Mesodermal cell (in vitro differentiated cells): Measurements from ENCODE around the gene CCDC174. TPM values are rescaled to one million over a fixed set of nuclear protein-coding genes. Genes with fewer than 3 reads are reported as not detected.
"Not testable (repeated sequence)": the region's sequence is repeated elsewhere in the genome, so short reads cannot be mapped to it uniquely, and the experiment has no call there.

Experiments used
- H3K27ac ChIP-seq: 2 replicates; pipeline ENCODE4 v1.7.0; 2013; ENCODE audit warnings: mild to moderate bottlenecking, low read depth, low read length, moderate library complexity; ENCODE audit not compliant: severe bottlenecking
- H3K36me3 ChIP-seq: 2 replicates; pipeline ENCODE4 v1.7.1; 2013; ENCODE audit warnings: mild to moderate bottlenecking, low read length, moderate library complexity; ENCODE audit not compliant: control insufficient read depth, insufficient read depth
- H3K4me1 ChIP-seq: one replicate; pipeline ENCODE4 v1.7.1; 2013; ENCODE audit warnings: mild to moderate bottlenecking, low read length; ENCODE audit not compliant: insufficient read depth, control insufficient read depth, poor library complexity, severe bottlenecking
- H3K4me3 ChIP-seq: 2 replicates; pipeline ENCODE4 v1.7.0; 2013; ENCODE audit warnings: low read length, control low read depth, mild to moderate bottlenecking; ENCODE audit not compliant: insufficient read depth, poor library complexity, severe bottlenecking; ENCODE audit errors: extremely low read depth
- H3K9me3 ChIP-seq: 2 replicates; pipeline ENCODE4 v1.7.1; 2013; ENCODE audit warnings: mild to moderate bottlenecking, low read length, moderate library complexity; ENCODE audit not compliant: control insufficient read depth
- WGBS, 2 experiments: methylation state at CpG; one replicate each; pipeline ENCODE4 v1.1.5; 2013; ENCODE audit warnings: missing lambda C conversion rate in 2 of 2; ENCODE audit not compliant: insufficient coverage in 2 of 2; 5-methylcytosine and 5-hydroxymethylcytosine counted together
- polyA plus RNA-seq, 2 experiments: library from polyadenylated mRNA; stranded (reverse); fragments of 50-300 nt; gene quantifications; one replicate each; pipeline ENCODE4 v1.2.3, GENCODE V29; 2013

Gene CCDC174
- 18.1 TPM for polyA plus RNA-seq (2013, experiment 1 of 2)
- polyA plus RNA-seq (2013, experiment 2 of 2) = 19.7 TPM

DNA sequence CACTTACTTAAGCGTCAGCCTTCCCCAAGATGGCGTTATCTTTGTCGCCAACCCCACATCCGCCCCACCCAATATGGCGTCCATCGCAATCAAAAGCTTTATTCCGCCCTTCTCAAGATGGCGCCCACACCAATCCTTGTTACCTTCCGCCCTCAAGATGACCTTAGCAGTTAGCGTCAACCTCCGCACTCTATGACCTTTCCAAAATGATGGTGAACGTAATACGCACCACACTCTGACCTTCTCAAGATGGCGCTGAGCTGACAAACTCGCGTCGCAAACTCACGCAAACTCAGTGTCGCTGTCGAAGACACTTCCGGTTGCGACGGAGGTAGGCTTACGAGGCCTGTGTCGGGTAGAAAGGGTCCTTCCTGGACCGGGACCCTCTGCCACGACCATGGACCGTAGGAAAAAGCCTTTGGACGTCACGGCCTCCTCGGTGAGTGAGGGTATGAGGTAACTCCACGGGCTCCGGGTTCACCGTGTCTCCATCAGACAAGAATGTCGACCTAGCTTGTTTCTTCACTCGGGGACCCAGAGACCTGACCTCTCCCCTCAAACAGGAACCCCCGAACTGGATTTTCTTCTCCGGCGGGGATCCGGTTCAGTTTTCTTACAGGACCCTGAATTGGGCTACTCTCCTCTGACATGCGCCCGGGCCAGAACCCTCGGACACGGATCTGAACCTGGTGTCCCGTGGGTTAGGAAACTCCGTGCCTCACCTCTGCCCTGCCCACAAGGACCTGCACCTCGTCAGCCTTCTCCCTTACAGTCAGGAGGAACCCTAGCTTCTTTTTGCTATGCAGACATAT, at the start of gene CCDC174:
TSS of gene CCDC174 (plus strand) at position 323 of the 812 bp plus-strand sequence. CDS start at position 398, 75 bp downstream.
- Histone ChIP-seq H3K36me3 (peaks cover 27% of the 10 kb centered on the region), H3K9me3 (no peaks in the 10 kb centered on the region), H3K4me3 (peak within 1 kb of the TSS; percentile 81), H3K4me1 (peaks cover 5% of the 10 kb centered on the region), H3K27ac (peak within 1 kb of the TSS; percentile 85)
- 0 to 1% methylated on average over 45 of the region's 47 CpGs for WGBS, 2 experiments

- no peaks in the 10 kb centered on the region for H3K9me3 ChIP-seq
- H3K36me3 ChIP-seq = no peaks in the 10 kb centered on the region
- WGBS, 2 experiments = 2% methylated on average over 50 to 60 of the region's 66 CpGs
- H3K4me1 ChIP-seq = peaks cover 17% of the 10 kb centered on the region
- peak overlapping the region; percentile 44 for H3K4me3 ChIP-seq
- H3K27ac ChIP-seq = no peak overlapping the region
Observed at GRCh38 chr3:14602006-14602803, 49.4 kb upstream of the CCDC174 start.

DNA sequence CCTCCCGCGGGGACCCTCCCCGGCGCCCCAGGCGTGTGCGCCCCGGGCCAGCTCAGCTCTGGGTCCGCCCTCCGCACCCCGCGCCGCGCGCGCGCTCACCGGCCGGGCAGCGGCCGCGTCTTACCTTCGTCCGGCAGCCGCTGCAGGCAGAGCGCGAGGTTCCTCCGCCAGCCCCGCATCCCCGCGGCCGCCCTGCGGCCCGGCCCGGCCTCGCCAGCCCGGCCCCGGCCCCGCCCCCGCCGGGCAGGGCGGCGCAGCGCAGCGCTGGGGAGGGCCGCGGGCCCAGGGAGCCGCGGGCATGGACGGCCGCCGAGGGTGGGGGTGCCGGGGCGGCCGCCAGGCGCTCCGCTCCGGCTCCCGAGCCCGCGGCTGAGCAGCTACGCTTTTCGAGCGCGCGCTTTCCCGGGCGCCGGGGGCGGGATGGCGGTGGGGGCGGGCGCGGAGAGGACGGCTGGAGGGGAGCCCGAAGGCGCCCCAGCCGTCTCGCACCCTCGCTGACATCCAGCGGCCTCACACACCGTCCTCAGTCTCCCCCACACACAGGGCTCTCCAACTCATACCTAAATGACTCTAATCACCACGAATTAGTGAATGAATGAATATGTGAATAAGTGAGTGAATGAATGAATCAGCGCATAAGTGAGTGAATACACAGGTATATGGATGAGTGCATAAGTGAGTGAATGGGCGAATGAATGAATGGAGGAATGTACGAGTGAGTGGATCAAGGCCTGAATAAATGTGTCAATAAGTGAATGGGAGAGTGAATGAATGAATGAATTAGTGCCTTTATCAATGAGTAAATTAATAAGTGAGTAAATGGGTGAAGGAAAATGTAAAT, 48.5 kb upstream of the CCDC174 start:
- Histone ChIP-seq H3K36me3 (no peaks in the 10 kb centered on the region), H3K4me3 (peak overlapping the region; percentile 44)
- 5 to 6% methylated on average over 47 to 62 of the region's 85 CpGs for WGBS, 2 experiments

GRCh38 chr3:14605067-14605466, 46.5 kb upstream of the CCDC174 start:
- Histone ChIP-seq H3K9me3 (no peaks in the 10 kb centered on the region), H3K4me3 (no peak overlapping the region), H3K4me1 (peaks cover 17% of the 10 kb centered on the region), H3K36me3 (no peaks in the 10 kb centered on the region), H3K27ac (no peak overlapping the region)
- WGBS, 2 experiments = 65 to 68% methylated on average over 3 to 5 of the region's 5 CpGs

More for the DNA sequence above, 48.5 kb upstream of the CCDC174 start:
- Histone ChIP-seq H3K4me1 (peaks cover 17% of the 10 kb centered on the region), H3K27ac (no peak overlapping the region), H3K9me3 (no peaks in the 10 kb centered on the region)

DNA sequence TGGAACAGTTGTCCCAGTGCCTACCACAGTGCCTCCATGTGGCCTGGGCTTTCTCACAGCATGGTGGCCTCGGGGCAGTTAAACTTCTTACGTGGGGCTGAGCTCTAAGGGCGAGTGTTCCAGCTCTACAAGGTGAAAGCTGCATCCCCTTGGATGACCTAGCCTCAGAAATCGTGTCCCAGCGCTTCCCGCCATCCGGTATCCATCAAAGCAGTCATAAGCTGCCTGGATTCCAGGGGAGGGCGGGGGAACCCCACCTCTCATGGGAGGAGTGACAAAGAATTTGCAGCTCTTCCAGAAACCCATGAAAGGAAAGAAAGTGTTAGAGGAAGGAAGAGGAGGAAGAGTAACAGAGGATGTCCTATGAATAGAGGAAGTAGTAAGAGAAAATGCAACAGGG, 45.8 kb upstream of the CCDC174 start:
- 74 to 76% methylated on average over 5 to 8 of the region's 8 CpGs for WGBS, 2 experiments

GRCh38 chr3:14606669-14607339, 44.8 kb upstream of the CCDC174 start:
- WGBS, 2 experiments = 79 to 80% methylated on average over 3 to 6 of the region's 7 CpGs
- Histone ChIP-seq H3K36me3 (no peaks in the 10 kb centered on the region), H3K4me1 (peaks cover 17% of the 10 kb centered on the region), H3K9me3 (no peaks in the 10 kb centered on the region), H3K27ac (no peak overlapping the region), H3K4me3 (no peak overlapping the region)

More for the DNA sequence above, 45.8 kb upstream of the CCDC174 start:
- peaks cover 17% of the 10 kb centered on the region for H3K4me1 ChIP-seq
- no peaks in the 10 kb centered on the region for H3K36me3 ChIP-seq
- no peak overlapping the region for H3K27ac ChIP-seq
- no peaks in the 10 kb centered on the region for H3K9me3 ChIP-seq
- no peak overlapping the region for H3K4me3 ChIP-seq

- H3K9me3 ChIP-seq = no peaks in the 10 kb centered on the region
- no peak overlapping the region for H3K4me3 ChIP-seq
- no peaks in the 10 kb centered on the region for H3K36me3 ChIP-seq
- H3K4me1 ChIP-seq = peaks cover 17% of the 10 kb centered on the region
- no peak overlapping the region for H3K27ac ChIP-seq
- 93 to 100% methylated on average over 1 of the region's 3 CpGs for WGBS, 2 experiments
Observed at GRCh38 chr3:14608298-14608697, 43.3 kb upstream of the CCDC174 start.

GRCh38 chr3:14609058-14609457, 42.5 kb upstream of the CCDC174 start:
- H3K27ac ChIP-seq = not testable (repeated sequence)
- WGBS, 2 experiments = 97 to 100% methylated on average over 1 to 3 of the region's 3 CpGs
- peaks cover 17% of the 10 kb centered on the region for H3K4me1 ChIP-seq

GRCh38 chr3:14609506-14609905, 42.1 kb upstream of the CCDC174 start:
- Histone ChIP-seq H3K27ac (no peak overlapping the region), H3K9me3 (no peaks in the 10 kb centered on the region), H3K36me3 (no peaks in the 10 kb centered on the region), H3K4me3 (no peak overlapping the region), H3K4me1 (peaks cover 17% of the 10 kb centered on the region)
- WGBS, 2 experiments = 80 to 92% methylated on average over 4 of the region's 4 CpGs

More at GRCh38 chr3:14609058-14609457, 42.5 kb upstream of the CCDC174 start:
- H3K9me3 ChIP-seq, H3K36me3 ChIP-seq, H3K4me3 ChIP-seq: not testable (repeated sequence)

- Histone ChIP-seq H3K36me3 (no peaks in the 10 kb centered on the region), H3K4me1 (peaks cover 17% of the 10 kb centered on the region), H3K4me3 (no peak overlapping the region), H3K27ac (no peak overlapping the region), H3K9me3 (no peaks in the 10 kb centered on the region)
Observed at GRCh38 chr3:14609941-14610340, 41.6 kb upstream of the CCDC174 start.
